Measurements from ENCODE around the gene DRG2.
A peak's percentile ranks its signal among the peaks of the same experiment; 100 is the strongest.

DRG2 gene

GRCh38 chr17:18117982-18118975 lies 30.5 kb downstream of the DRG2 start:
- DNase-seq: no peak

DNA sequence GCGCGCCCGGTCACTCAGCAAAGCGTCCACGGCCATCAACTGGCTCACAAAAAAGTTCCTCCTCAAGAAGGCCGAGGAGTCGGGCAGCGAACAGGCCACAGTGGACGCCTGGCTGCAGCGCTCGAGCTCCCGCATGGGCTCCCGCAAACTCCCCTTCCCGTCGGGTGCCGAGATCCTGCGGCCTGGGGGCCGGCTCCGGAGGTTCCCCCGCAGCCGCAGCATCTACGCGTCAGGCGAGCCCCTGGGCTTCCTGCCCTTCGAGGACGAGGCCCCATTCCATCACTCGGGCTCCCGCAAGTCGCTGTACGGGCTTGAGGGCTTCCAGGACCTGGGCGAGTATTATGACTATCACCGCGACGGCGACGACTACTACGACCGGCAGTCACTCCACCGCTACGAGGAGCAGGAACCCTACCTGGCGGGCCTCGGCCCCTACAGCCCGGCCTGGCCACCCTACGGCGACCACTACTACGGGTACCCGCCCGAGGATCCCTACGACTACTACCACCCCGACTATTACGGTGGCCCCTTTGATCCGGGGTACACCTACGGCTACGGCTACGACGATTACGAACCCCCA lies 31.5 kb downstream of the DRG2 start:
- no peak for DNase-seq

DNA sequence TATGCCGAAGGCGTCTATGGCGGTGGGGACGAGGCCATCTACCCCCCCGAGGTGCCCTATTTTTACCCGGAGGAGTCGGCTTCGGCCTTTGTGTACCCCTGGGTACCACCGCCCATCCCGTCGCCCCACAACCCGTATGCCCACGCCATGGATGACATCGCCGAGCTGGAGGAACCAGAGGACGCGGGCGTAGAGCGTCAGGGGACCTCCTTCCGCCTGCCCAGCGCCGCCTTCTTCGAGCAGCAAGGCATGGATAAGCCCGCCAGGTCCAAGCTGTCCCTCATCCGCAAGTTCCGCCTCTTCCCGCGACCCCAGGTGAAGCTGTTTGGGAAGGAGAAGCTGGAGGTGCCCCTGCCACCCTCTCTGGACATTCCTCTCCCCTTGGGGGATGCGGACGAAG lies 32.2 kb downstream of the DRG2 start:
- DNase-seq: no peak

DNA sequence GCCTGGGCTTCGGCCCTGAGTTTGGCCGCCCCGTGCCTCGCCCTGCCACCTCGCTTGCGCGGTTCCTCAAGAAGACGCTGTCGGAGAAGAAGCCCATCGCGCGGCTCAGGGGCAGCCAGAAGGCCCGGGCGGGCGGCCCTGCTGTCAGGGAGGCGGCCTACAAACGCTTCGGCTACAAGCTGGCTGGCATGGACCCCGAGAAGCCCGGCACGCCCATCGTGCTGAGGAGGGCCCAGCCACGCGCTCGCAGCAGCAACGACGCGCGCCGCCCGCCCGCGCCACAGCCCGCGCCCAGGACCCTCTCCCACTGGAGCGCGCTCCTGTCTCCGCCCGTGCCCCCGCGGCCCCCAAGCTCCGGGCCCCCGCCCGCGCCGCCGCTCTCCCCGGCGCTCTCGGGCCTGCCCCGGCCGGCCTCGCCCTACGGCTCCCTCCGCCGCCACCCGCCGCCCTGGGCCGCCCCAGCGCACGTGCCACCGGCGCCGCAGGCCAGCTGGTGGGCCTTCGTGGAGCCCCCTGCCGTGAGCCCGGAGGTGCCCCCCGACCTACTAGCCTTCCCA lies 32.8 kb downstream of the DRG2 start:
- DNase-seq: no peak

DNA sequence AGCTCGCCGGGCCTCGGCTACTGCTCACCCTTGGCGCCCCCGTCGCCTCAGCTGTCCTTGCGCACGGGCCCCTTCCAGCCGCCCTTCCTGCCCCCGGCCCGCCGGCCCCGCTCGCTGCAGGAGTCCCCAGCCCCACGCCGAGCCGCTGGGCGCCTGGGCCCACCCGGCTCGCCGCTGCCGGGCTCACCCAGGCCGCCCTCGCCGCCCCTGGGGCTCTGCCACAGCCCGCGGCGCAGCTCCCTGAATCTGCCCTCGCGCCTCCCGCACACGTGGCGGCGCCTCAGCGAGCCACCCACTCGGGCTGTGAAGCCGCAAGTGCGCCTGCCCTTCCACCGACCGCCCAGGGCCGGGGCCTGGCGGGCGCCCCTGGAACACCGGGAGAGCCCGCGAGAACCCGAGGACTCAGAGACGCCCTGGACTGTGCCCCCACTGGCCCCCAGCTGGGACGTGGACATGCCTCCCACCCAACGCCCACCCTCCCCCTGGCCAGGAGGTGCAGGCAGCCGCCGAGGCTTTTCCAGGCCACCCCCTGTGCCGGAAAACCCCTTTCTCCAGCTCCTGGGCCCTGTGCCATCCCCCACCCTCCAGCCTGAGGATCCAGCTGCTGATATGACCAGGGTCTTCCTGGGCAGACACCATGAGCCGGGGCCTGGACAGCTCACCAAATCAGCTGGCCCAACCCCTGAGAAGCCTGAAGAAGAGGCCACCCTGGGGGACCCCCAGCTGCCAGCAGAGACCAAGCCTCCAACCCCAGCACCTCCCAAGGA lies 33.6 kb downstream of the DRG2 start:
- DNase-seq: no peak

GRCh38 chr17:18122990-18123753 lies 35.4 kb downstream of the DRG2 start:
- DNase-seq: no peak

GRCh38 chr17:18124345-18125126 lies 36.8 kb downstream of the DRG2 start:
- DNase-seq: no peak

GRCh38 chr17:18129041-18129502 lies 41.3 kb downstream of the DRG2 start:
- no peak for DNase-seq

GRCh38 chr17:18132711-18133110 lies 45.0 kb downstream of the DRG2 start:
- DNase-seq: no peak

GRCh38 chr17:18136357-18136756 lies 48.6 kb downstream of the DRG2 start:
- no peak for DNase-seq

DNA sequence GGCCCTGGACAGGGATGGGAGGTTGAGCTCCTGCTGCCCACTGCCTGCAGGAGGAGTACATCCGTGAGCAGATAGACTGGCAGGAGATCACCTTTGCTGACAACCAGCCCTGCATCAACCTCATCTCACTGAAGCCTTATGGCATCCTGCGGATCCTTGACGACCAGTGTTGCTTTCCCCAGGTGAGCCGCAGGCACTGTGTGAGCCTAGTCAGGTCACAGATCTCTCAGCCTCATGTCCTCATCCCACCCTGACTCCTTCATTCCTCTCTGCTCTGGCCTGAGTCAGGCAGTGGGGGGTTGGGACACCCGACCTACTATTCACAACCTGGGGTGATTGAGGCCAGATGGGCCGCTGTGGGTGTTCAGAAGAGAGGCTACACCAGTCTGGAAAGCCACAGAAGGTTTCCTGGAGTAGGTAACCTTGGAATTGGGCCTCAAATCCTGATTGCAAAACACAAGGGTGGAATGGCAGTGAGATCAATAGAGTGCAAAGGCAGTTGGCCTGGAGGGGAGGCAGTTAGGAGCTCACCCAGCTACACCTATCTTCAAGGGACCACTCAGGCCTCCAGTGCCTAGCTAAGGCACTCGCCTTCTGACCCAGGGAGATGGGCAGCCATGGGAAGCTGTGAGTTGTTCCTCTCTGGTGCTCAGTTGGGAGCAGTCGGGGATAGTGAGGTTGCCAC lies 50.5 kb downstream of the DRG2 start:
- no peak for DNase-seq

GRCh38 chr17:18139092-18139491 lies 51.3 kb downstream of the DRG2 start:
- no peak for DNase-seq

- no peak for DNase-seq
Observed at GRCh38 chr17:18139498-18139897, 51.8 kb downstream of the DRG2 start.

- peak; percentile 15 for DNase-seq
Observed at GRCh38 chr17:18139949-18140348, 52.2 kb downstream of the DRG2 start.

DNA sequence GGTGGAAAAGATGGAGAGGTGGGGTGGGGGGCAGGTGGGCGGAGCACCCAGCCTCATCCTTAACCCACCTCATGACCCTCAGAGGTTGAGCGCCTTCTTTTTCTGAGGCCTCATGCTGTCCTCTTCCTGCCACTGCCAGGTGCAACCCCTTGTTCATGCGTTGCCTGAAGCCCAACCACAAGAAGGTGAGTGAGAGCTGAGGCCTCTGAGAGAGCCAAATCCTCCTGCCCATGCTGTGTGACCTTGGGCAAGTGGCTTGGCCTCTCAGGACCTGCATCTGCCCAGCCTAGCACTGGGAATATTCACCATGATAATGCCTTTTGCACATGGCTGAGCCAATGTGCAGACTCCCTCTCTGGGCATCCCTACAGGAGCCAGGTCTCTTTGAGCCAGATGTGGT lies 52.9 kb downstream of the DRG2 start:
- DNase-seq: no peak

DNA sequence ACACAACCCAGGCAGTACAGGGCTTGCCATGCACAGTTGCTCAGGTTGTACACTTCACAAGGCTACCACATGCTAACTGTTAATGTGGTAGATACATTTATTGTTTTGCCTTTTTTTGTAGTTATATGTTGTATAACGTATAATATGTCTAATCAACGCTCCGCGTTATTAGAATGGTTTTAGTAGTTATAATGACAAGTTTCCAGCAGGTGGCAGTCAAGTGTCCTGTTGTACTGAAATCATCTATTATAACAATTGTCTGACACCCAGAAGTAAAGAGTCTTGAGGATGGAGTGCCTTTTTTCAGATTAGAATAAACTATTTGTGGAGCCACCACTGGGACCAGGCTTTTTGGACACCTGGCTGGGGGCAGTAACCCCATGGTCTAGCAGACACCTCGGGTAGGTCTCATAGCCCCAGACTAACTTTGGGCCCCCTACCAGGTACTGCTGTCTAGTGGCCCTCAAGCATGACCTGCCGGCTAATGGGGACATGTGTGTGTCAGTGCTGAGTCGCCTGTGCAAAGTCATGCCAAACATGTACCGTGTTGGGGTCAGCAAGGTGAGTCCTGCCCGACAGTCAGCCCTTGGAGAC lies 53.6 kb downstream of the DRG2 start:
- DNase-seq: peak; percentile 47

GRCh38 chr17:18142417-18142816 lies 54.7 kb downstream of the DRG2 start:
- no peak for DNase-seq

DNA sequence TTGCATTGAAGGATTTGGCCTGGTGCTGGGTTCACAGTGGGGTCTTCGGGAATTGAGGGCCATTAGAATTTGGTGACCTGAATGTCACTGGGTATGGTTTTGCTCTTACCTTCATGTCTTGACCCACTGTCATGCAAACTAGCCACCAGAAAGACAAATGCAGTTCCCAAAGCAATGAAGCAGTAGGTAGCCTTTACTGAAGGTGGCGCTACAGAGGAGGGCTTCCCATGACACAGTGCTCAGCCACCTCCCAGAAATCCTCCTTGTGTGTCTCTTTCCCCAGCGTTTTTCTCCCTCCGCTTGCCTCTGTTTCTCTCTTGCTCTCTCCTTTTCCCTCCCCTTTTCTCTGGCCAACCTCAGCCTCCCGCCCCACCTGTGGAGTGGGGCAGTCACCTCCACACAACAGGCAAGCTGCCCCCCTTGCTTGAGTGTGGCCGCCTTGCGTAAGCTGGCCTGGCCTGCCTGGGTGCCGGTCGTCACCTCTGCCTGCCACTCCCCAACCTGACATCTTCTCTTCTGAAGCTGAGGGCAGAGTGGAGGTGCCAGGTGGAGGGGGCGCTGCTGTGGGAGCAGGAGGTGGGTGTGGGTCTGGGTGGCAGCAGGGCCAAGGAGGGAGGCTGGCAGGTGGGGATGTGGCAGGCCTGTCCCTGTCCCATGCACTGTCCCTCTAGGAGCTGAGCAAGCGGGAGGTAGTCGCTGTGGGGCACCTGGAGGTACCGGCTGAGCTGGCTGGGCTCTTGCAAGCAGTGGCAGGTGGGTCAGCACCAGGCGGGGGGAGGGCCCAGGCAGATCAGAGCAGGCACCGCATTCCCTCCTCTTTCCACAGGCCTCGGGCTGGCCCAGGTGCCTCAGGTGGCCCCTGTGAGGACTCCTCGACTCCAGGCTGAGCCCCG lies 55.5 kb downstream of the DRG2 start:
- DNase-seq: no peak

- DNase-seq: no peak
Observed at GRCh38 chr17:18144261-18144660, 56.5 kb downstream of the DRG2 start.

All from MV-4-11 (cell line).